SK-N-SH treated with all-trans-retinoic acid at 6 μM for 48 hours (cell line): ENCODE results near the gene MERTK.
"Not testable (repeated sequence)": the region's sequence is repeated elsewhere in the genome, so short reads cannot be mapped to it uniquely, and the experiment has no call there.

Experiments used
- ATAC-seq: fragments of 200-7000 bp; cut with Tn5 transposase; 3 replicates; pipeline ENCODE4 v1.9.1; 2020; ENCODE audit warnings: mild to moderate bottlenecking, moderate library complexity
- ARNTL ChIP-seq: fragments of 450-650 bp; formaldehyde crosslinking; IDR thresholded peaks from 2 replicates; pipeline ENCODE4 v1.5.0; 2020; ENCODE audit warnings: low read depth, mild to moderate bottlenecking, moderate library complexity, borderline replicate concordance
- BACH2 ChIP-seq: fragments of 250-450 bp; sonication (Bioruptor Pico); IDR thresholded peaks from 2 replicates; pipeline ENCODE4 v1.9.0; 2021; ENCODE audit warnings: mild to moderate bottlenecking, borderline replicate concordance
- CREB5 ChIP-seq: fragments of 250-450 bp; sonication (Bioruptor Pico); IDR thresholded peaks from 2 replicates; pipeline ENCODE4 v1.5.1; 2020; ENCODE audit warnings: low read depth, mild to moderate bottlenecking, moderate library complexity
- CSDC2 ChIP-seq: fragments of 250-450 bp; sonication (Bioruptor Pico); IDR thresholded peaks from 2 replicates; pipeline ENCODE4 v1.5.0; 2020; ENCODE audit warnings: mild to moderate bottlenecking, moderate library complexity
- CSRNP3 ChIP-seq: fragments of 250-450 bp; sonication (Bioruptor Pico); IDR thresholded peaks from 2 replicates; pipeline ENCODE4 v1.5.1; 2021; ENCODE audit warnings: mild to moderate bottlenecking, moderate library complexity
- ESRRG ChIP-seq: fragments of 250-450 bp; sonication (Bioruptor Pico); IDR thresholded peaks from 2 replicates; pipeline ENCODE4 v1.6.1; 2021; ENCODE audit warnings: mild to moderate bottlenecking
- GLIS3 ChIP-seq: fragments of 250-450 bp; sonication (Bioruptor Pico); IDR thresholded peaks from 2 replicates; pipeline ENCODE4 v1.5.0; 2020; ENCODE audit warnings: mild to moderate bottlenecking, moderate library complexity
- ISL1 ChIP-seq: fragments of 250-450 bp; sonication (Bioruptor Pico); IDR thresholded peaks from 2 replicates; pipeline ENCODE4 v2.1.2; 2022; ENCODE audit warnings: mild to moderate bottlenecking, moderate library complexity
- PATZ1 ChIP-seq: fragments of 250-450 bp; sonication (Bioruptor Pico); IDR thresholded peaks from 2 replicates; pipeline ENCODE4 v1.8.0; 2020; ENCODE audit warnings: mild to moderate bottlenecking, moderate library complexity, borderline replicate concordance
- POU6F1 ChIP-seq: fragments of 250-450 bp; sonication (Bioruptor Pico); IDR thresholded peaks from 2 replicates; pipeline ENCODE4 v1.8.0; 2021; ENCODE audit warnings: low read depth, mild to moderate bottlenecking, moderate library complexity, borderline replicate concordance
- PPARA ChIP-seq: fragments of 250-450 bp; sonication (Bioruptor Pico); IDR thresholded peaks from 2 replicates; pipeline ENCODE4 v1.5.0; 2020; ENCODE audit warnings: mild to moderate bottlenecking, borderline replicate concordance
- RARB ChIP-seq: fragments of 250-450 bp; sonication (Bioruptor Pico); IDR thresholded peaks from 2 replicates; pipeline ENCODE4 v1.8.0; 2021; ENCODE audit warnings: mild to moderate bottlenecking, moderate library complexity
- TCF4 ChIP-seq: fragments of 250-450 bp; sonication (Bioruptor Pico); IDR thresholded peaks from 2 replicates; pipeline ENCODE4 v1.8.0; 2021; ENCODE audit warnings: mild to moderate bottlenecking, moderate library complexity, borderline replicate concordance
- TOX ChIP-seq: fragments of 250-450 bp; sonication (Bioruptor Pico); IDR thresholded peaks from 2 replicates; pipeline ENCODE4 v1.8.0; 2021; ENCODE audit warnings: mild to moderate bottlenecking, moderate library complexity, borderline replicate concordance
- TSHZ2 ChIP-seq: fragments of 250-450 bp; sonication (Bioruptor Pico); IDR thresholded peaks from 2 replicates; pipeline ENCODE4 v1.5.0; 2020; ENCODE audit warnings: mild to moderate bottlenecking, moderate library complexity
- ZC3H10 ChIP-seq: fragments of 250-450 bp; sonication (Bioruptor Pico); IDR thresholded peaks from 2 replicates; pipeline ENCODE4 v1.5.1; 2021; ENCODE audit warnings: mild to moderate bottlenecking, moderate library complexity
- ZFP3 ChIP-seq: fragments of 250-450 bp; sonication (Bioruptor Pico); IDR thresholded peaks from 2 replicates; pipeline ENCODE4 v1.5.0; 2020; ENCODE audit warnings: mild to moderate bottlenecking, moderate library complexity
- ZFP30 ChIP-seq: fragments of 450-650 bp; formaldehyde crosslinking; IDR thresholded peaks from 2 replicates; pipeline ENCODE4 v1.5.0; 2022; ENCODE audit warnings: mild to moderate bottlenecking, moderate library complexity
- ZNF70 ChIP-seq: fragments of 450-650 bp; formaldehyde crosslinking; IDR thresholded peaks from 2 replicates; pipeline ENCODE4 v1.5.0; 2020; ENCODE audit warnings: mild to moderate bottlenecking, moderate library complexity
- ZNF8 ChIP-seq: fragments of 450-650 bp; formaldehyde crosslinking; IDR thresholded peaks from 2 replicates; pipeline ENCODE4 v1.5.0; 2020; ENCODE audit warnings: mild to moderate bottlenecking, moderate library complexity

MERTK gene

GRCh38 chr2:112041460-112041859 is 143.1 kb downstream of the MERTK start:
- ATAC-seq, result not testable (repeated sequence)

- no peak for ATAC-seq
- TF ChIP-seq ZFP30 (CRISPR knock-in tag), result peak; percentile 91
- TF ChIP-seq ZNF70 (CRISPR knock-in tag), result no peak
- TF ChIP-seq CSDC2 (CRISPR knock-in tag), result no peak
- no peak for TF ChIP-seq POU6F1 (CRISPR knock-in tag)
These were observed 147.1 kb downstream of the MERTK start for GRCh38 chr2:112045446-112046014.

GRCh38 chr2:112046231-112046630 is 147.8 kb downstream of the MERTK start:
- TF ChIP-seq GLIS3 (CRISPR knock-in tag), result no peak
- no peak for TF ChIP-seq ESRRG
- no peak for TF ChIP-seq PATZ1
- no peak for TF ChIP-seq TCF4 (CRISPR knock-in tag)
- TF ChIP-seq BACH2 (CRISPR knock-in tag), result no peak
- TF ChIP-seq POU6F1 (CRISPR knock-in tag), result no peak
- no peak for TF ChIP-seq CSDC2 (CRISPR knock-in tag)
- no peak for TF ChIP-seq ZNF8
- TF ChIP-seq RARB (CRISPR knock-in tag), result no peak
- TF ChIP-seq PPARA (CRISPR knock-in tag), result no peak
- TF ChIP-seq ZC3H10 (CRISPR knock-in tag), result no peak
- TF ChIP-seq CREB5 (CRISPR knock-in tag), result no peak
- TF ChIP-seq TOX, result no peak
- TF ChIP-seq ARNTL, result no peak
- ATAC-seq, result no peak

GRCh38 chr2:112047537-112048235 is 149.3 kb downstream of the MERTK start:
- ATAC-seq, result no peak
- no peak for TF ChIP-seq POU6F1 (CRISPR knock-in tag)
- no peak for TF ChIP-seq ARNTL
- TF ChIP-seq ZFP3 (CRISPR knock-in tag), result no peak
- TF ChIP-seq PPARA (CRISPR knock-in tag), result no peak
- no peak for TF ChIP-seq PATZ1
- no peak for TF ChIP-seq ZC3H10 (CRISPR knock-in tag)
- TF ChIP-seq CSRNP3, result no peak
- TF ChIP-seq ZFP30 (CRISPR knock-in tag), result no peak
- no peak for TF ChIP-seq CSDC2 (CRISPR knock-in tag)
- no peak for TF ChIP-seq TSHZ2 (CRISPR knock-in tag)
- TF ChIP-seq ISL1 (CRISPR knock-in tag), result no peak
- TF ChIP-seq TCF4 (CRISPR knock-in tag), result no peak
